GM18907 (cell line): ENCODE data around the gene GTF2I.
A peak's percentile ranks its signal among the peaks of the same experiment; 100 is the strongest.
"Not testable (repeated sequence)": the region's sequence is repeated elsewhere in the genome, so short reads cannot be mapped to it uniquely, and the experiment has no call there.

Experiments
- ATAC-seq: cut with Tn5 transposase; IDR thresholded peaks from one replicate; pipeline ENCODE4 v1.9.1; 2021; ENCODE audit warnings: mild to moderate bottlenecking, moderate library complexity; ENCODE audit not compliant: unreplicated experiment

Gene GTF2I

DNA sequence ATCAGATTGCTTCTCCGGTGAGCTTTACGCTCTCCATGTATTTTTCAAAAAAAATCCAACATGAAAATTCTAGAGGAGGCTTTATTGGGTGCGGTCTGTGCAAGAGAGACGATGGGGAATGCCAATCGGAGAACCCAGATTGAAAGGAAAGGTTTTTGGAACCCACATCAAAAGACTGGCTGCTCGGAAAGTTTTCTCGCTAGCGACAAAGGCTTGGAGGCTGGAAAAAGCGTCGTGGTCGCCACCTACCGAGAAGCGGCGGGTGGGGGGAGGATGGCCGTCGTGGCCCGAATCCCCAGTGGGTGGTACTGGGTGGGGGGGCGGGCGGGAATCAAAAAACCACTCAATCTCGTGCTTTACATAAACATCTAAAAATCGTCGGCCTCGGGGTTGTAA lies 1.1 kb upstream of the GTF2I start:
- no peak for ATAC-seq

DNA sequence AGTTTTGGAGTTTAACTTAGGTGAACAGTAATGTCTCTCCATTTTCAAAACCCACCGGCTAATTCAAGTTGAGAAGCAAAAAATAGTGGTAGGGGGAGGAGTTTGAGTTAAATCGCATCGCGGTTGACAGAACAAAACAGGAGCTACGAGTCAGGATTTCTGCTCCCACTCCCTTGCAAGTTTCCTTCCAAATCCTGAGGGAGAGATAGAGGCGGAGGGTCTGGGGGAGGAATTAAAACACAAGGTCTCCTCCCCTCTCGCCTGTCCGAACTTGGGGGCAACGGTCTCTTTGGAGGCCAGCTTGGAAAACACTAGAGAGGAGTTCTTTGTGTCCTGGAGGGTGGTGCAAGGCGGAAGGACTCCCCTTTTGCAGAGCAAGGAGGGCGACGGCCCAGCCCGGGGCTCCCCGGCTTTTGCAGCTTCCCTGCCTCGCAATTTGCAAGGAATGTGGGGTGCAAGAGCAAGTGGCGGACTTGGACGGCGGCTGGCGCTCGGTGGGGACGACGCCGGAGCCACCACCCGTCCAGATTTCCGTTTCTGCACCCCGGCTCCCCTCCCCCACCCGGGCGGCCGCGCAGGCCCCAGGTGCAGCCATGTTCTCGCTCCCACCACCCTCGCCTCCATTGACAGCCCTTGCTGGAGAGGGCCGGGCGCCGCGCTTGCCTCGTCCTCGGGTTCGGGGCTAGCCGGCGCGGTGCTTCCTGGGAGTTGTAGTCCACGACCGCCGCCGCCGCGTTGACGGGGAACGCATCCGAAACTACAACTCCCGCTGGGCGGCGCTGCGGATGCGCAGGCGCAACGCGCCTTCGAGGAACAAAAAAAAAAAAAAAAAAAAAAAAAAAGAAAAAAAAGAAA lies 454 bp upstream of the GTF2I start:
- peak; percentile 68 for ATAC-seq

DNA sequence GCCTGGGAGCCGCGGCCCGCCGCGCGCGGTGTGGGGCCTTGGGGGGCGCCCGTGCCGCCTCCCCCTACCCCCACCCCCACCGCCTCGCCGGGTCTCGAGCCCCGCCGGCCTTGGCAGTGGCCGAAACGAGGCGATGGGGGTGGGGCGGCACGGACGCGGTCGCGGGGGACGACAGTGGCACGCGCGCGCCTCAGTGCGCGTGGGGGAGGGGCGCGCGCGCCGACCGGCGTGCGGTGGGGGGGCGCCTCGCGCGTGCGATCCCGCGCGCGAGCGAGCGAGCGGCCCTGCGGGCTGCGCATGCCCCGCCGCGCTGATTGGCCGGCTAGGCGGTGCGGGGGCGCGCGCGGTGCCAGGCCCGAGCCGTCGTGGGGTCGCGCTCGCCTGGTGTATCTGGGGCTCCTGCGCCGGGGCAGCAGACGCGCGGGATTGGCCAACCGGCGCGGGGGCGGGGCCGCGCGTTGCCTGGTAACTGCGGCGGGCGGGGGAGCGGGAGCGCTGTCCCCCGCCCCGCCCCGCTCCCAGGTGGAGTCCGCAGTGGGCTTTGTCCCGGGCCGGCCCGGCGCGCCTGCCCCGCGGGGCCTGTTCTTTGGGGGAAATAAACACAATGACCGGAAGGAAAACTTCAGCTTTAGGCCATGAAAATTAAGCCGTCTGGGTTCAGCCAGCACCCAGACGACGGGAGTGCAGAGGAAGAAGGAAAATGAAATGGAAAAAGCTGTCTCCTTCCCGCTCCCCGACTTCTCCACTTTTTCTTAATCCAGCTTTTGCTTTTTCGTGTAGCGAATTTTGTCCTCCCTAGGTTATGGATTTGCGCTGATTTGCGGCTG lies 873 bp downstream of the GTF2I start:
- peak; percentile 50 for ATAC-seq

DNA sequence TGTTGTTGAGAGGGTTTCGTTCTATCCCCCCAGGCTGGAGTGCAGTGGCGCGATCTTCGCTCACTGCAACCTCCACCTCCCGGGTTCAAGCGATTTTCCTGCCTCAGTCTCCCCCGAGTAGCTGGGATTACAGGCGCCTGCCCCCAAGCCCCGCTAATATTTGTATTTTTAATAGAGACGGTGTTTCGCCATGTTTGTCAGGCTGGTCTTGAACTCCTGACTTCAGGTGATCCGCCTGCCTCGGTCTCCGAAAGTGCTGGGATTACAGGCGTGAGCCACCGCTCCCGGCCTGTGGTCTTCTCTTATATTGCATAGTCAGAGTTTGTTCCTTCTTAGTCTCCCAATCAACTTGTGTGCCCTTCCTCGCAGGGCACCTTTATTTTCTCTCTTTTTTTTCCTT lies 2.7 kb downstream of the GTF2I start:
- ATAC-seq: not testable (repeated sequence)

DNA sequence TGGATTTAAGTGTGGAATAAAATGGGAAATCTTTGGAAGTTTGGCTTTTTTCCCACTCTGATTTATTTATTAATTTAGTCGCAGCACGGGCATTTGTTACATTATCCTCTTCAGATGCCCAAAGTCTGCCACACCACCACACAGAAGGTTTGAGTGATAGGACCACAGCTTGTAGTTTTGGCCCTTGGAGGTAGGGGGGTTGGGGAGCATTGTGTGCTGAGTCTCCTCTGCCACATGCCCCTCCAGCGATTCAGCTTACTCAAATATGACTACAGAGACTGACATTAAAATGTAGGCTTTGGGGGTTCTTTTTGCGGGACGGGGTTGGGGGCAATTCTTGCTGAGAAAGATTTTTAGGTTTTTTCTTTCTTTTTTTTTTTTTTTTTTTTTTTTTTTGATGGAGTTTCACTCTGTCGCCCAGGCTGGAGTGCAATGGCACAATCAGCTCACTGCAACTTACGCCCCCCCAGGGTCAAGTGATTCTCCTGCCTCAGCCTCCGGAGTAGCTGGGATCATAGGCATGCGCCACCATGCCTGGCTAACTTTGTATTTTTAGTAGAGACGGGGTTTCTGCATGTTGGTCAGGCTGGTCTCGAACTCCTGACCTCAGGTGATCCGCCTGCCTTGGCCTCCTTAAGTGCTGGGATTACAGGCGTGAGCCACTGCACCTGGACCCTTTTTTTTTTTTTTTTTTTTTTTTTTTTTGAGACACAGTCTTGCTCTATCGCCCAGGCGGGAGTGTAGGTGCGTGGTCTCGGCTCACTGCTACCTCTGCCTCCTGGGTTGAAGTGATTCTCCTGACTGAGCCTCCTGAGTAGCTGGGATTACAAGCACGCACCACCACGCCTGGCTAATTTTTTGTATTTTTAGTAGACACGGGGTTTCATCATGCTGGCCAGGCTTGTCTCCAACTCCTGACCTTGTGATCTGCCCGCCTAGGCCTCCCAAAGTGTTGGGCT lies 4.6 kb downstream of the GTF2I start:
- not testable (repeated sequence) for ATAC-seq

DNA sequence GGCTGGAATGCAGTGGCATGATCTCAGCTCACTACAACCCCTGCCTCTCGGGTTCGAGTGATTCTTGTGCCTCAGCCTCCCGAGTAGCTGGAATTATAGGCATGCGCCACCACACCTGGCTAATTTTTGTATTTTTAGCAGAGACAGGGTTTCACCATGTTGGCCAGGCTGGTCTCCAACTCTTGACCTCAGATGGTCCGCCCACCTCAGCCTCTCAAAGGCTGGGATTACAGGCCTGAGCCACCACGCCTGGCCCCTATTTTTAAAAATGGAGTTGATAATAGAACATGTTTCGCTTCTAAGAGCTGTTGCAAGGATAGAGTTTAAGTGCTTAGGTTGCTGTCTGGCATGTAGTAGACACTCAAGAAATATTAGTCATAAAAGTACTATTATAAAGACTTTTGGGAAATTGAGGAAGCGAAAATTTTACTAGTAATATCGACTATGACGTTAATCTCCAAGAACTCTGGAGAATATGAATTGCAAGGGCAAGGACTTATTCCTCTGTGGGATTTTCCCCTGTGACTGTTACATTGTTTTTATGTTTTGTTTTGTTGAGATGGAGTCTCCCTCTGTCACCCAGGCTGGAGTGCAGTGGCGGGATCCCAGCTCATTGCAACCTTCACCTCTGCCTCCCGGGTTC lies 7.9 kb downstream of the GTF2I start:
- ATAC-seq: no peak

DNA sequence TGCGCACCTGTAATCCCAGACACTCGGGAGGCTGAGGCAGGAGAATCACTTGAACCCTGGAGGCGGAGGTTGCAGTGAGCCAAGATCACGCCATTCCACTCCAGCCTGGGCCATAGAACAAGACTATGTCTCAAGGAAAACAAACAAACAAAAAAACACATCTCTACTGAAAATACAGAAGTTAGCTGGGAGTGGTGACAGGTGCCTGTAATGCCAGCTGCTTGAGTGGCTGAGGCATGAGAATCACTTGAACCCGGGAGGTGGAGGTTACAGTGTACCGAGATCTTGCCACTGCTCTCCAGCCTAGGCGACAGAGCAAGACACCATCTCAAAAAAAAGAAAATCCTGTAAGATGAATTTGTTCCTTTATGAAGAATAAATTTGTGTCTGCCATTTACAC lies 9.5 kb downstream of the GTF2I start:
- ATAC-seq: not testable (repeated sequence)

DNA sequence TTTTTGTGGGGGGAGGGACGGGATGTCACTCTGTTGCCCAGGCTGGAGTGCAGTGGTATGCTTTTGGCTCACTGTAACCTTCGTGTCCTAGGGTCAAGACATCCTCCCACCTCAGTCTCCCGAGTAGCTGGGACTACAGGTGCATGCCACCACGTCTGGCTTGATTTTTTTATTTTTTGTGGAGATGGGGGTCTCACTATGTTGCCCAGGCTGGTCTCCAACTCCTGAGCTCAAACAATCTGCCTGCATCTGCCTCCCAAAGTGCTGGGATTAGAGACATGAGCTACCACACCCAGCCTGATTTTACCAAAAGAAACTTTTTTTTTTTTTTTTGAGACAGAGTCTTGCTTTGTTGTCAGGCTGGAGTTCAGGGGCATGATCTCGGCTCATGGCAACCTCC lies 10.0 kb downstream of the GTF2I start:
- ATAC-seq: not testable (repeated sequence)

DNA sequence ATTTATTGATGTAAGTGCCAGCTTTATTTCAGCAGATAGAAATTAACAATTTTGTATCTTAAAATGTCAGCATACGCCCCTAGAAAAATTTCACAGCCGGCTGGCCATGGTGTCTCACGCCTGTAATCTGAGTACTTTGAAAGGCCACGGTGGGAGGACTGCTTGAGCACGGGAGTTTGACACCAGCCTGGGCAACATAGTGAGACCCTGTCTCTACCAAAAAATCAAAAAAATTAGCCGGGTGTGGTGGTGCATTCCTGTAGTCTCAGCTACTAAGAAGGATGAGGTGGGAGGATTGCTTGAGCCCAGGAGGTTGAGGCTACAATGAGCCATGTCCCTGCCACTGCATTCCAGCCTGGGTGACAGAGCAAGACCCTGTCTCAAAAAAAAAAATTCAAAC lies 14.1 kb downstream of the GTF2I start:
- ATAC-seq: no peak

DNA sequence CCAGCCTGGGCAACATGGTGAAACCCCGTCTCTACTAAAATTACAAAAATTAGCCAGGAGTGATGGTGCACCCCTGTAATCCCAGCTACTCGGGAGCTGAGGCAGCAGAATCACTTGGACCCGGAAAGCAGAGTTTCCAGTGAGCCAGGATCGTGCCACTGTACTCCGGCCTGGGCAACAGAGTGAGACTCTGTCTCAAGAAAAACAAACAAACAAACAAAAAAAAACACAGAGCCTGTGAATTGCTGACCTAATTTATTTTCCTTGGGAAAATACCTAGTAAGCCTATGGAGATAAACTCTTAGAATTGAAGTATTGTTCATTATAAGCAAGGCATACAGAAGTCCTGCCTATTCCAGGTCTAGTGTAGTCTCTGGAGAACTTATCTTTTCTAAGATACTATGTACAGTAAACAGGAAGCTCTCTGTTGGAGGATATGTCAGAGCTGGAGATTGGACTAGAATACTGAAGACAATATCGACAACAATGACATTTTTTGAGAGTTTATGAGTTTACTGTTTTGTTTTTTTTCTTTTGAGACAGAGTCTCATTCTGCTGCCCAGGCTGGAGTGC lies 14.9 kb downstream of the GTF2I start:
- no peak for ATAC-seq

DNA sequence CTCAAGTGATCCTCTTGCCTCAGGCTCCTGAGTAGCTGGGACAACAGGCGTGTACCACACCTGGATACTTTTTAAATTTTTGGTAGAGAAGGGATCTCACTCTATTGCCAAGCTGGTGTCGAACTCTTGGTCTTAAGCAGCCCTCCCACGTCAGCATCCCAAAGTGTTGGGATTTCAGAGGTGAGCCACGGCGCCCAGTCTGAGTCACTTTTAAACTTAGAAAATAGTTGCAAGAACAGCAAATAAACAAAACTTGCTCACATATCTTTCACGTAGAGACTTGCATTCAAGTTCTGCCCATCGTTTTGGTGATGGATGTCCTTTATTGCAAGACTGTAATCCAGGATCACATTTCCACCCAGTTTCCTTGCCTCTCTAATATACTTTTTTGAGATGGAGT lies 16.6 kb downstream of the GTF2I start:
- no peak for ATAC-seq

DNA sequence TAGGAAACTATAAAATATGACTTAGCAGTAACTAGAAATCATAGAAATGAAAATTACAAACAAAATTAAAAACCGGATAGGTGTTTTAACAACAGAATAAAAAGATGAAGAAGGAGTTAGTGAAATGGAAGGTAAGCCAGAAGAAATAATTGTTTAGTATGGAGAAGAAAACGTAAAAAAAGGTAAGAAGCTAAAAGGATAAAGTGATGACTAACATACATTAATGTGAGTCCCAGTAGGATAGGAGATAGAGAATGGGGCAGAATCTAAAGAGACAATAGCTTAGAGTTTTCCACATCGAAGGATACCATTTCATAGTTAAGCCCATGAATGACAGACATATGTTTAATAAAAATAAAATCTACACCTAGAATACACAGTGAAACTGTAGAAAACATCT lies 25.3 kb downstream of the GTF2I start:
- no peak for ATAC-seq

DNA sequence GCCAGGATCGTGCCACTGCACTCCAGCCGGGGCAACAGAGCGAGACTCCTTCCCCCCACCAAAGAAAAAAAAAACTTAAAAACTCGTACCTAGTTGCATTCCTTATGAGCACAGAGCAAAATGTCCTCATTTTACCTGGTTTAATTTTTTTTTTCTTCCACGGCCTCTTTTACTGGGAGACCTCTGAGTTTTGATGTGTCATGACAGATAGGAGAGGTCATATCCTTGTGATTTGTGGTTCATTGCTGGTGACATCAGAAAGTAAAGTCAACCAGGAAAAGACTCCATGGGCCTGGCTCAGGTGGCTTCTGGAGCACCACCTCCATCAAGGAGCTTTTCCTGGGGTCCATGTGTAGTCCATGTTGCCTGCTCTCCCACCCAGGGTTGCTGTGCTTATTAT lies 26.3 kb downstream of the GTF2I start:
- ATAC-seq: no peak

DNA sequence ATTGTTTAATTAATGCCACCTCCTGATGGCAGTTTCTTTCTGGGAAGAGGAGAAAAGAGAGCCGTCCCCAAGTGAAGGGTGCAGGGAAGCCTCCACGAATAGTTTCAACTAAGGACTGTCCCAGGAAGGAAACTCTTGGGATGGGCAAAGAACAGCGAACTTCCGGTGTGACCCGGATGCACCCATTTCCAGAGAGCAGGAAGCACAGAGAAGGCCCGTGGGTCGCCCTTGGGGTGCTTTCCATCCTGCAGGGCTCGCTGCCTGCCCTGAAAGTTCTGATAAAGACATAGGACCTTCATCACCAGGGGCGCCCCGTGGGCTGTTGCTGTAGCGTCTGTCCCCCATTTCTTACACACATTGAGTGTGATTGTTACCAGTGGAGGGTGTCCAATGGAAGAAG lies 27.0 kb downstream of the GTF2I start:
- ATAC-seq: no peak

DNA sequence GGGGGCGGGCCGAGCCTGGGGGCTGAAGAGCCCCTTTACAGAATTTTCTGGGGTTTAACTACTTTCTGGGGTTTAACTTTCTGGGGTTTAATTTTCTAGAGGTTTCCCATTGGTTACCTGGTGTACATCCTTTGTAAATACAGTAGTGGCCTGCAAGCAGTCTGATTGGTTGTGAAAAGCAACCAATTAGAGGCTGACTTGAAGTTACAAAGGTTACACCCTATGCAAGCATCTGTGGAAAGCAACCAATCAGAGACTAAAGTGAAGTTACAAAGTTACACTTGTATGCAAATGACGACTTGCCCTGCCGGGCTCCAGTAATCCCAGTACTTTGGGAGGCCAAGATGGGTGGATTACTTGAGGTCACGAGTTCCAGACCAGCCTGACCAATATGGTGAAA lies 27.4 kb downstream of the GTF2I start:
- ATAC-seq: no peak

DNA sequence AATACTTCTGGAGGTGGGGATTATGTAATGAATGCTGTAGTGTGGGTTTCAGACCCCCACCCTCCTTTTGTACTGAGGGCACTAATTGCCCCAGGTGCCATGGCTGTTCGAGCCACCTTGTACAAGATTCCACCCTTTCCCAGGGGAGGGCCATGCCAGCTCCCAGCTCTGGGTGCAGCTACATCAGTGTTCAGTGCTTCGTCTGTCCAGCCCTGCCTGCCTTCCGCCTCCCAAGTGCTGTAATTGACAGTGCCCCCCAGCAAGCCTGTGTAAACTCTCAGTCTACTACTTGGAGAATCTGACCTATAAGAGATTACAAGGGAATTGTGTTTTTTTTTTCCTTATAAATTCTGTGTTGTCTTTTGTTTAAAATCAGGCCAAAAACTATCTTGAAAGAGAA lies 33.0 kb downstream of the GTF2I start:
- ATAC-seq: no peak

DNA sequence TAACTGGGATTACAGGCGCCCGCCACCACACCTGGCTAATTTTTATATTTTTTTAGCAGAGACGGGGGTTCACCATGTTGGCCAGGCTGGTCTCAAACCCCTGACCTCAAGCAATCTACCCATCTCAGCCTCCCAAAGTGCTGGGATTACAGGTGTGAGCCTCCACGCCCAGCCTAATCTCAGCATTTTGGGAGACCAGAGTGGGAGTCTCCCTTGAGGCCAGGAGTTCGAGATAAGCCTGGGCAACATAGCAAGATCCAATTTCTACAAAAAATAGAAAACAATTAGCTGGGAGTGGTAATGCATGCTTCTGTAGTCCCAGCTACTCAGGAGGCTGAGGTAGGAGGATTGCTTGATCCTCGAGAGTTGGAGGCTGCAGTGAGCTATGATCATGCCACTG lies 46.9 kb downstream of the GTF2I start:
- ATAC-seq: not testable (repeated sequence)

DNA sequence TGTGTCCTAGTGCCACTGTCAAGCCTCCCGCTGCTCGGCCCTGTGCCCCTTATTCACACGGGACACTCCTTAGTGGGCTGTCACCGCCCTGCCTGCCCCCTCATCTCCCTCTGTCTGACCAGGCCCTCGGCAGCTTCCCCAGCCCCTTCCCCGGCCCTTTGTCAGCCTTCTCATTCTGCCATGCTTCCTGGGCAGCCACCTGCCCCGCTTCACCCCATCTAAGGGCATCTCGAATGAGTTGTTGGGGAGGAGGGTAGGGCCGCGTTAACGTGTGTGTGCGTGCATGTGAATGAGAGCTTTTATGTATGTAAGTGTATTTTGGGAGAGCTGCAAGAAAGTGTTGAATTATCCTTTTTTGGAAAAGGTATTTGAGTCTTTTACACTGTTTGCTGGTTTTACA lies 49.7 kb downstream of the GTF2I start:
- ATAC-seq: no peak

DNA sequence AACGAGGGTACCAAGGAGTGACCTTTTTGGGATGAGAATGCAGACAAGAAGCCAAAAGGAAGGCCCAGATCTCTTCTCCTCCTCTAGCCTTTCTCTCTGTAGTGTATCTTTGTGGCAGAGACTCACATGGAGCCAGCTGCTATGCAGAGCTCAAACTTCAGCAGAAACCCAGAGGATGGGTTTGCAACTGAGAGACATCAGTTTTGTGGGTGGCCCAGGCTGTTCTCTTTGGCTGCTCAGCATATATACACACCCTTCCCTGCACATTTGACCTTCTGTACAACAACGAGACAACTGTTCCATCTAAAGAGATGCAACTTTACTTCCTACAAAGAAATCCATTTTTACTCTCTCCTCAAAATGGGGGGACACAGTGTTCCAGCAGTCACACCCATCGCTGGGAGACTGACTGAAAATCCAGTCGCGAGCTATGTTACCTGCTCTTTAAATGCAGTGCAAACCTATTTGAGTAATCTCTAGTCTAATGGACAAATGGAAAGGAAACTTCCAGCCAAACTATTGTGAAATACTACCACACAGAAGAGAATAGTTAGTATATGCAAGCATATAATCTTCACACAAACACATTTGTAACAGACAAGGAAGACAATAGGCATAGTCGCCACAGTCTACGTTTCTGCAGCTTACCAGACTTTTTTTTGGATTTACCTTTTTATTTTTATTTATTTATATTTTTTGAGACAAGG lies 51.2 kb downstream of the GTF2I start:
- no peak for ATAC-seq
